Measurements from ENCODE around the gene GOT1.

Gene GOT1

GRCh38 chr10:99430116-99430450, 341 bp downstream of the GOT1 start:
- POLR2A ChIA-PET, result interaction anchor here (0.5 to 2.1 kb wide), 22 partner anchors 9 to 302 kb away, joined by 3 to 20 read pairs (median 4); partner anchors contain the start of genes CNNM1, COX15, CUTC and ENTPD7
- Histone ChIP-seq H3K4me1 (ENCODE audit: control insufficient read depth, insufficient read depth, low read length) (peaks cover 9% of the 10 kb centered on the region; the same call in 1 of the 2 replicates), H3K9me3 (ENCODE audit: control insufficient read depth, insufficient read depth, low read depth, low read length) (no peaks in the 10 kb centered on the region), H3K27ac (ENCODE audit: extremely low read depth, low read depth, low read length) (peak overlapping the region; percentile 59; the same call in 1 of the 2 replicates), H3K4me3 (ENCODE audit: low read depth, low read length) (peak overlapping the region; percentile 87), H3K36me3 (ENCODE audit: control insufficient read depth in 2 of 2, insufficient read depth in 1 of 2, low read length in 2 of 2) (peaks cover under 1 to 26% of the 10 kb centered on the region in 2 experiments; a peak in 1 of 3 replicates)
- no peak for TF ChIP-seq IKZF3 (tag by site-specific recombination; IDR thresholded peaks at IDR 0.05)
- peak; percentile 24; the same call in 1 of the 2 replicates for TF ChIP-seq ZNF692 (tag by site-specific recombination; IDR thresholded peaks at IDR 0.05)
- TF ChIP-seq ZSCAN30 (tag by site-specific recombination; IDR thresholded peaks at IDR 0.05), result 0 out of 2 replicates have a peak, but pooled peaks have one; percentile 45
- TF ChIP-seq ZNF580 (tag by site-specific recombination; IDR thresholded peaks at IDR 0.05), result 0 out of 2 replicates have a peak, but pooled peaks have one; percentile 40
- peak; percentile 30; the same call in 1 of the 2 replicates for TF ChIP-seq ZNF600 (tag by site-specific recombination; IDR thresholded peaks at IDR 0.05)
- TF ChIP-seq ZFP37 (tag by site-specific recombination; IDR thresholded peaks at IDR 0.05), result 0 out of 2 replicates have a peak, but pooled peaks have one; percentile 23
- TF ChIP-seq KLF1 (tag by site-specific recombination; IDR thresholded peaks at IDR 0.05), result 0 out of 2 replicates have a peak, but pooled peaks have one; percentile 9
- peak; percentile 18; the same call in 1 of the 2 replicates for TF ChIP-seq ZNF394 (tag by site-specific recombination; IDR thresholded peaks at IDR 0.05; ENCODE audit: borderline replicate concordance)
- no peak for TF ChIP-seq ZNF792 (tag by site-specific recombination; IDR thresholded peaks at IDR 0.05)
- TF ChIP-seq ZSCAN5A (tag by site-specific recombination; IDR thresholded peaks at IDR 0.05), result 0 out of 2 replicates have a peak, but pooled peaks have one; percentile 63
- 0 out of 2 replicates have a peak, but pooled peaks have one; percentile 26 for TF ChIP-seq SP7 (tag by site-specific recombination; IDR thresholded peaks at IDR 0.05)
- TF ChIP-seq, protein P1, sequence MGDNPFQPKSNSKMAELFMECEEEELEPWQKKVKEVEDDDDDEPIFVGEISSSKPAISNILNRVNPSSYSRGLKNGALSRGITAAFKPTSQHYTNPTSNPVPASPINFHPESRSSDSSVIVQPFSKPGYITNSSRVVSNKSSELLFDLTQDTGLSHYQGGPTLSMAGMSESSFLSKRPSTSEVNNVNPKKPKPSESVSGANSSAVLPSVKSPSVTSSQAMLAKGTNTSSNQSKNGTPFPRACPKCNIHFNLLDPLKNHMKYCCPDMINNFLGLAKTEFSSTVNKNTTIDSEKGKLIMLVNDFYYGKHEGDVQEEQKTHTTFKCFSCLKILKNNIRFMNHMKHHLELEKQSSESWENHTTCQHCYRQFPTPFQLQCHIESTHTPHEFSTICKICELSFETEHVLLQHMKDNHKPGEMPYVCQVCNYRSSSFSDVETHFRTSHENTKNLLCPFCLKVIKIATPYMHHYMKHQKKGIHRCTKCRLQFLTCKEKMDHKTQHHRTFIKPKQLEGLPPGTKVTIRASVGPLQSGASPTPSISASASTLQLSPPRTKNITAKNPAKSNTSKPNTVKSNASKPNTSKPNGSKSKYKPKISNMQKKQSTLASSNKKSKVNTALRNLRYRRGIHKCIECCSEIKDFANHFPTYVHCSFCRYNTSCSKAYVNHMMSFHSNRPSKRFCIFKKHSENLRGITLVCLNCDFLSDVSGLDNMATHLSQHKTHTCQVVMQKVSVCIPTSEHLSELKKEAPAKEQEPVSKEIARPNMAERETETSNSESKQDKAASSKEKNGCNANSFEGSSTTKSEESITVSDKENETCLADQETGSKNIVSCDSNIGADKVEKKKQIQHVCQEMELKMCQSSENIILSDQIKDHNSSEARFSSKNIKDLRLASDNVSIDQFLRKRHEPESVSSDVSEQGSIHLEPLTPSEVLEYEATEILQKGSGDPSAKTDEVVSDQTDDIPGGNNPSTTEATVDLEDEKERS (tag by site-specific recombination; IDR thresholded peaks at IDR 0.05), result 0 out of 2 replicates have a peak, but pooled peaks have one; percentile 19
- TF ChIP-seq ZNF623 (tag by site-specific recombination; IDR thresholded peaks at IDR 0.05), result no peak
- CTCF ChIA-PET, result interaction anchor here (0.7 to 2.2 kb wide), 5 partner anchors 18 to 183 kb away, joined by 3 to 7 read pairs (median 4); no protein-coding TSS in a partner anchor

DNA sequence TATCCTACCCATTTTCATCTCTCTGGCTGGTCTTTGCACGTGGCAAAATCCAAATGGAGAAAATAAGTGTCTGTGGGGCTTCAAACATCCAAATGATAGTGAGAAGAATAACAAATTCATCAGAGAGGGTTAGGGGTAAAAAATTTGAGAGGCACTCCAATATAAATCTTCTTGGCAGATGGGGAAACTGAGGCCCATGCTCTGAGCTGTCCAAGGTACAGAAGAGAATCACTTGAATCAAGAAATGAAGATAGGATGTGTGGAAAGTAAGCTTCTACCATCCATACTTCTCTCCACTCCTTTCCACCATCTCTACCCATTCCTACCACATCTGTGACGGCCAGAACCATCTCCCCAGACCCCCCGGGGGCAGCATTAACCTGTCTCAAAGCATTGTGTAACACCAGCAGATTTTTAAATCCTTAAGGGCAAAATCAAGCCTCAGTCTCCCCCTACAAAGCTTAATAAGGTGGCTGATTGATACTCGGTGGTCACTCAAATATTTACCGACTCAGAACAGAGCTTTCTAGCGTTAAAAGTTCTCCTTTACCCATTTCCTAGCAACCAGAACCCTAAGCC, 818 bp downstream of the GOT1 start:
- Histone ChIP-seq H3K9me3 (ENCODE audit: control insufficient read depth, insufficient read depth, low read depth, low read length) (no peaks in the 10 kb centered on the region), H3K36me3 (ENCODE audit: control insufficient read depth in 2 of 2, insufficient read depth in 1 of 2, low read length in 2 of 2) (peaks cover 5 to 28% of the 10 kb centered on the region in 2 experiments; a peak in 2 of 3 replicates), H3K27ac (ENCODE audit: extremely low read depth, low read depth, low read length) (no peak overlapping the region), H3K4me1 (ENCODE audit: control insufficient read depth, insufficient read depth, low read length) (peaks cover 9% of the 10 kb centered on the region; the same call in 1 of the 2 replicates), H3K4me3 (ENCODE audit: low read depth, low read length) (peak overlapping the region; percentile 87)
- ChIA-PET CTCF (interaction anchor here (0.9 to 2.2 kb wide), 4 partner anchors 18 to 183 kb away, joined by 3 to 7 read pairs (median 4); no protein-coding TSS in a partner anchor), POLR2A (interaction anchor here (1.1 to 2.1 kb wide), 9 partner anchors 9 to 229 kb away, joined by 3 to 20 read pairs (median 5); partner anchors contain the start of genes CNNM1, ENTPD7 and SLC25A28)
- no peak for TF ChIP-seq ZNF132 (tag by site-specific recombination; IDR thresholded peaks at IDR 0.05; ENCODE audit: borderline replicate concordance)
- TF ChIP-seq PRDM2 (tag by site-specific recombination; IDR thresholded peaks at IDR 0.05; ENCODE audit: borderline replicate concordance), result no peak
- TF ChIP-seq ZNF155 (tag by site-specific recombination; IDR thresholded peaks at IDR 0.05), result no peak
